ENCODE results near the gene APOB. TPM values are rescaled to one million over a fixed set of nuclear protein-coding genes. Genes with fewer than 3 reads are reported as not detected.

APOB gene
- total and polyA plus RNA-seq, 2 of the 8 experiments (the other 6 are each of a cell fraction or from before 2014, with no cell fraction given): 0.15 to 0.61 TPM

DNA sequence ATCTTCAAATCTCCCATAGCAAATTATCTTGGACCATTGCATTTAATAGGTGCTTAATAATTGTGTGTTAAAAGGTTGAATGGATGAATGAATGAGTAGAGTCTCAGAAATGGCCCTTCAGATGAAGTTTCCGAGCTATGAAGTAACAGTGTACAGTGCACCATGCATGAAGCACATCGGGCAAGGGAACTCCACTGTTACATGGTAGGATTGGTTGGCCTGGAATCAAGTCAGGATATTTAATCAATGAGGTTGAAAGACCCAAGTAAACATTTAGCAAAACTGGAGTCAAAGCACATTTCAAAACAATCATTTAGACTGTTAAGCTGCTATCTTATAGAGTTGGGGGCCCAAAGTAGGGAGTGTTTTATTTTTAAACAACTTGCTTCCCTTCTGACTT, 80.0 kb downstream of the APOB start:
- H3K27me3 ChIP-seq (replicated peaks in 1 of 4; ENCODE audit: control insufficient read depth in 3 of 4, extremely low read depth in 1 of 4, insufficient read depth in 3 of 4, low read length in 3 of 4): no peaks in the 10 kb centered on the region
- H3K79me2 ChIP-seq (ENCODE audit: control insufficient read depth in 1 of 2, insufficient read depth in 2 of 2, low read length in 2 of 2): no peaks in the 10 kb centered on the region
- no peak overlapping the region for H3K4me3 ChIP-seq (ENCODE audit: extremely low read depth in 1 of 4, insufficient read depth in 2 of 4, low read depth in 3 of 4, low read length in 4 of 4)
- TF ChIP-seq ATF2 (IDR thresholded peaks at IDR 0.05; ENCODE audit: low read length): no peak
- H3K23ac ChIP-seq (ENCODE audit: insufficient read length): no peak overlapping the region
- H3K4ac ChIP-seq (replicated peaks; ENCODE audit: insufficient read length, low read depth, low read length): no peak overlapping the region
- ChIA-PET CTCF (ENCODE audit: partially characterized antibody) (interaction anchor here (0.7 to 11.0 kb wide), 47 partner anchors 10 to 321 kb away, joined by 3 to 126 read pairs (median 5); partner anchors contain the start of genes APOB and LDAH), POLR2A (ENCODE audit: partially characterized antibody) (no interaction called here)
- H3K4me2 ChIP-seq (ENCODE audit: insufficient read depth in 1 of 2, low read depth in 2 of 2, low read length in 2 of 2): no peak overlapping the region
- H3K18ac ChIP-seq (ENCODE audit: extremely low read depth, low read length): no peak overlapping the region
- H3K9ac ChIP-seq (replicated peaks in 1 of 4; ENCODE audit: extremely low read depth in 1 of 4, low read depth in 3 of 4, low read length in 3 of 4): no peak overlapping the region
- no peaks in the 10 kb centered on the region for H3K9me3 ChIP-seq (ENCODE audit: insufficient read depth in 2 of 2, low read depth in 1 of 2, low read length in 1 of 2)
- H2AK5ac ChIP-seq (ENCODE audit: low read depth, low read length): no peak overlapping the region
- no peak overlapping the region for H3K56ac ChIP-seq (replicated peaks; ENCODE audit: insufficient read length, low read depth, low read length)
- H3K36me3 ChIP-seq (ENCODE audit: control insufficient read depth in 2 of 4, insufficient read depth in 4 of 4, low read length in 3 of 4): no peaks in the 10 kb centered on the region
- no peaks in the 10 kb centered on the region for H3K4me1 ChIP-seq (replicated peaks in 1 of 4; ENCODE audit: control insufficient read depth in 3 of 4, insufficient read depth in 4 of 4, low read length in 3 of 4)
- H4K8ac ChIP-seq (ENCODE audit: extremely low read depth, insufficient read depth, low read length): no peak overlapping the region
- H2BK12ac ChIP-seq (ENCODE audit: low read depth, low read length): no peak overlapping the region
- no peak overlapping the region for H3K27ac ChIP-seq (ENCODE audit: low read depth, low read length)
- H2BK15ac ChIP-seq (ENCODE audit: low read length): no peak overlapping the region
- H4K91ac ChIP-seq (replicated peaks; ENCODE audit: insufficient read length, low read length): no peak overlapping the region
- H2BK20ac ChIP-seq (ENCODE audit: low read length): no peak overlapping the region
- no peak overlapping the region for H4K5ac ChIP-seq (ENCODE audit: insufficient read length, low read depth, low read length)
- no peak overlapping the region for H2BK5ac ChIP-seq (ENCODE audit: low read depth, low read length)
- 88% methylated on average over 2 of the region's 2 CpGs; no CpG with 5 or more reads in 1 of the 2 experiments for WGBS, 2 experiments (ENCODE audit: extremely low coverage in 1 of 2, insufficient coverage in 1 of 2, insufficient read length in 1 of 2, insufficient replicate concordance in 2 of 2, low coverage in 1 of 2, low lambda C conversion rate in 2 of 2, missing lambda C conversion rate in 1 of 2)
- no peaks in the 10 kb centered on the region for H3K79me1 ChIP-seq (ENCODE audit: low read depth, low read length)
- no peak overlapping the region for H2BK120ac ChIP-seq (replicated peaks; ENCODE audit: low read depth, low read length)
- no peaks in the 10 kb centered on the region for H3K23me2 ChIP-seq (ENCODE audit: low read depth, low read length)
- FAIRE-seq: no peak
- no peak overlapping the region for H2AFZ ChIP-seq (ENCODE audit: low read length)
- no peak for DNase-seq (ENCODE audit: low read depth in 1 of 2, low spot score in 2 of 2)
- no peak overlapping the region for H3K14ac ChIP-seq (ENCODE audit: insufficient read length)
- H4K20me1 ChIP-seq (replicated peaks in 1 of 2; ENCODE audit: control insufficient read depth in 1 of 2, insufficient read depth in 2 of 2, low read length in 2 of 2): no peaks in the 10 kb centered on the region

All from H1 (cell line).